ENCODE data around the gene CFAP157.

GRCh38 chr9:127682351-127683136 is 24.2 kb upstream of the CFAP157 start:
- TF ChIP-seq CTCF (IDR thresholded peaks at IDR 0.05) = no peak
- no peak for TF ChIP-seq POLR2AphosphoS5 (IDR thresholded peaks at IDR 0.05)
- TF ChIP-seq POLR2A (IDR thresholded peaks at IDR 0.05) = no peak
